Activated T-cell treated with anti-CD3 and anti-CD28 coated beads for 24 hours (primary cell): Measurements from ENCODE around the gene BEAN1.

Experiments
- DNase-seq: peaks from one replicate; pipeline ENCODE4 v3.0.0-alpha.2; 2020; ENCODE audit warnings: low read depth

Gene BEAN1

GRCh38 chr16:66395806-66396555 lies 31.1 kb upstream of the BEAN1 start:
- no peak for DNase-seq

GRCh38 chr16:66397736-66398433 lies 29.2 kb upstream of the BEAN1 start:
- DNase-seq: no peak

GRCh38 chr16:66399031-66399430 lies 28.1 kb upstream of the BEAN1 start:
- DNase-seq: no peak

- no peak for DNase-seq
These were observed 27.2 kb upstream of the BEAN1 start for GRCh38 chr16:66399930-66400329.

GRCh38 chr16:66400503-66401380 lies 26.4 kb upstream of the BEAN1 start:
- DNase-seq: no peak

- DNase-seq: no peak
These were observed 25.5 kb upstream of the BEAN1 start for GRCh38 chr16:66401610-66402009.

GRCh38 chr16:66402166-66402565 lies 24.9 kb upstream of the BEAN1 start:
- no peak for DNase-seq

- no peak for DNase-seq
These were observed 24.4 kb upstream of the BEAN1 start for GRCh38 chr16:66402591-66403230.

GRCh38 chr16:66403531-66404145 lies 23.5 kb upstream of the BEAN1 start:
- DNase-seq: no peak

- no peak for DNase-seq
These were observed 21.9 kb upstream of the BEAN1 start for GRCh38 chr16:66405057-66405783.

GRCh38 chr16:66406534-66407221 lies 20.4 kb upstream of the BEAN1 start:
- DNase-seq: peak; percentile 81

GRCh38 chr16:66408163-66409048 lies 18.7 kb upstream of the BEAN1 start:
- DNase-seq: no peak

GRCh38 chr16:66409156-66409555 lies 17.9 kb upstream of the BEAN1 start:
- DNase-seq: no peak

- no peak for DNase-seq
These were observed 14.9 kb upstream of the BEAN1 start for GRCh38 chr16:66412182-66412581.

- no peak for DNase-seq
These were observed 12.2 kb upstream of the BEAN1 start for GRCh38 chr16:66414891-66415290.

GRCh38 chr16:66416136-66416535 lies 11.0 kb upstream of the BEAN1 start:
- DNase-seq: no peak

- DNase-seq: no peak
These were observed 10.0 kb upstream of the BEAN1 start for GRCh38 chr16:66416939-66417700.

GRCh38 chr16:66418165-66418962 lies 8.7 kb upstream of the BEAN1 start:
- no peak for DNase-seq
